NCI-H2171 treated with DMSO at 0.1 percent for 48 hours (cell line): ENCODE data around the gene SREK1.

Experiments used
- DNase-seq: peaks from one replicate; lab custom pipeline; 2025; lab: John Stamatoyannopoulos, UW

SREK1 gene

GRCh38 chr5:66164044-66164790, 20.1 kb downstream of the SREK1 start:
- no peak for DNase-seq

GRCh38 chr5:66168226-66168625, 24.1 kb downstream of the SREK1 start:
- no peak for DNase-seq

- no peak for DNase-seq
Measured at GRCh38 chr5:66169534-66169933, 25.4 kb downstream of the SREK1 start.

- no peak for DNase-seq
Measured at GRCh38 chr5:66170195-66170919, 26.3 kb downstream of the SREK1 start.

GRCh38 chr5:66171349-66172344, 27.5 kb downstream of the SREK1 start:
- DNase-seq, result peak; percentile 9

GRCh38 chr5:66174338-66174737, 30.2 kb downstream of the SREK1 start:
- DNase-seq, result no peak

GRCh38 chr5:66178799-66179198, 34.7 kb downstream of the SREK1 start:
- DNase-seq, result no peak

- no peak for DNase-seq
Measured at GRCh38 chr5:66179297-66180051, 35.4 kb downstream of the SREK1 start.

GRCh38 chr5:66180282-66181155, 36.4 kb downstream of the SREK1 start:
- no peak for DNase-seq

GRCh38 chr5:66186108-66186507, 42.0 kb downstream of the SREK1 start:
- no peak for DNase-seq

GRCh38 chr5:66193419-66193818, 49.3 kb downstream of the SREK1 start:
- no peak for DNase-seq

GRCh38 chr5:66197764-66198405, 53.8 kb downstream of the SREK1 start:
- DNase-seq, result no peak

GRCh38 chr5:66198837-66199236, 54.7 kb downstream of the SREK1 start:
- no peak for DNase-seq

GRCh38 chr5:66203531-66203930, 59.4 kb downstream of the SREK1 start:
- no peak for DNase-seq

GRCh38 chr5:66206465-66206864, 62.4 kb downstream of the SREK1 start:
- DNase-seq, result no peak

- DNase-seq, result no peak
Measured at GRCh38 chr5:66207800-66208561, 63.9 kb downstream of the SREK1 start.

GRCh38 chr5:66209350-66209749, 65.2 kb downstream of the SREK1 start:
- DNase-seq, result no peak

- no peak for DNase-seq
Measured at GRCh38 chr5:66209794-66210193, 65.7 kb downstream of the SREK1 start.

GRCh38 chr5:66213533-66213932, 69.4 kb downstream of the SREK1 start:
- DNase-seq, result no peak
